GM18520 (cell line): Measurements from ENCODE around the gene GREM1.

Experiments used
- ATAC-seq: cut with Tn5 transposase; IDR thresholded peaks from one replicate; pipeline ENCODE4 v1.9.1; 2021; ENCODE audit not compliant: unreplicated experiment

Gene GREM1

GRCh38 chr15:32729700-32730395 is 12.0 kb downstream of the GREM1 start:
- no peak for ATAC-seq

GRCh38 chr15:32730677-32731654 is 13.2 kb downstream of the GREM1 start:
- no peak for ATAC-seq

DNA sequence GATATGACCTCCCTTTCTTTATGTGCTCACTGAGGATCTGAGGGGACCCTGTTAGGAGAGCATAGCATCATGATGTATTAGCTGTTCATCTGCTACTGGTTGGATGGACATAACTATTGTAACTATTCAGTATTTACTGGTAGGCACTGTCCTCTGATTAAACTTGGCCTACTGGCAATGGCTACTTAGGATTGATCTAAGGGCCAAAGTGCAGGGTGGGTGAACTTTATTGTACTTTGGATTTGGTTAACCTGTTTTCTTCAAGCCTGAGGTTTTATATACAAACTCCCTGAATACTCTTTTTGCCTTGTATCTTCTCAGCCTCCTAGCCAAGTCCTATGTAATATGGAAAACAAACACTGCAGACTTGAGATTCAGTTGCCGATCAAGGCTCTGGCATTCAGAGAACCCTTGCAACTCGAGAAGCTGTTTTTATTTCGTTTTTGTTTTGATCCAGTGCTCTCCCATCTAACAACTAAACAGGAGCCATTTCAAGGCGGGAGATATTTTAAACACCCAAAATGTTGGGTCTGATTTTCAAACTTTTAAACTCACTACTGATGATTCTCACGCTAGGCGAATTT is 14.9 kb downstream of the GREM1 start:
- no peak for ATAC-seq

GRCh38 chr15:32733281-32733680 is 15.5 kb downstream of the GREM1 start:
- ATAC-seq: no peak

- no peak for ATAC-seq
These were observed 18.3 kb downstream of the GREM1 start for GRCh38 chr15:32735989-32736700.

GRCh38 chr15:32736701-32737061 is 18.9 kb downstream of the GREM1 start:
- no peak for ATAC-seq

GRCh38 chr15:32737304-32737703 is 19.5 kb downstream of the GREM1 start:
- ATAC-seq: no peak

DNA sequence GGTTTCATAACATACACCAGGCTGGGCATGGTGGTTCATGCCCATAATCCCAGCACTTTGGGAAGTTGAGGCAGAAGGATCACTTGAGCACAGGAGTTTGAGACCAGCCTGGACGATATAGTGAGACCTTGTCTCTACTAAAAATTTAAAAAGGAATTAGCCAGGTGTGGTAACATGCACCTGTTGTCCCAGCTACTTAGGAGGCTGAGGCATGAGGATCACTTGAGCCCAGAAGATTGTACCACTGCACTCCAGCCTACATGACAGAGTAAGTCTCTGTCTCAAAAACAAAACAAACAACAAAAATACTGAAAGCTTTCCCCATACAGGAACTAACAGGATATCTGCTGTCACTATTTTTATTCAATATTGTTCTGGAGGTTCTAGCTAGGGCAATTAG is 20.9 kb downstream of the GREM1 start:
- no peak for ATAC-seq

DNA sequence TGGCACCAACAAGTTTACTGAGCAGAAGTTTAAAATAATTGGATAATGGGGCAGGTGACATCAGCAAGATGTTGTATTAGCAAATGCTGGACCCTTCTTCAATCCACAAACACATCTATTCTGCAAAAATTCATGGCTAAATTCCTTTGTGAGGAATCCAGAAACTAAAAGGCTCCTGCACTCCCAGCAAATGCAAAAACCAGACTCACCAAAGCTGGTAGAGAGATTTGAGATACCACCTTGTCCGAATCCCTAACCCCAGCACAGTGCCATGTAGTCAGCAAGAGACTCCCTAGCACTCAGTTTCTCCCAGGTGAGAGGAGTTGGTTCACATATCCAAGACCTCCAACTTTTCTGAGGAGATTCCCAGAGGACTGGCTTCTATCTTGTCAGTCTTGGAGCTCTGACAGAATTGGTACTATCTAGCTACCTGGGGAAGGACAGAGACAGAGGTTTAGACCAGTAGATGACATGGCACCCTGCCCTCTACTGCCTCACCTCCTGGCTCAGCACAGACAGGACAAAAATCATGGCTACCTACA is 21.8 kb downstream of the GREM1 start:
- no peak for ATAC-seq

DNA sequence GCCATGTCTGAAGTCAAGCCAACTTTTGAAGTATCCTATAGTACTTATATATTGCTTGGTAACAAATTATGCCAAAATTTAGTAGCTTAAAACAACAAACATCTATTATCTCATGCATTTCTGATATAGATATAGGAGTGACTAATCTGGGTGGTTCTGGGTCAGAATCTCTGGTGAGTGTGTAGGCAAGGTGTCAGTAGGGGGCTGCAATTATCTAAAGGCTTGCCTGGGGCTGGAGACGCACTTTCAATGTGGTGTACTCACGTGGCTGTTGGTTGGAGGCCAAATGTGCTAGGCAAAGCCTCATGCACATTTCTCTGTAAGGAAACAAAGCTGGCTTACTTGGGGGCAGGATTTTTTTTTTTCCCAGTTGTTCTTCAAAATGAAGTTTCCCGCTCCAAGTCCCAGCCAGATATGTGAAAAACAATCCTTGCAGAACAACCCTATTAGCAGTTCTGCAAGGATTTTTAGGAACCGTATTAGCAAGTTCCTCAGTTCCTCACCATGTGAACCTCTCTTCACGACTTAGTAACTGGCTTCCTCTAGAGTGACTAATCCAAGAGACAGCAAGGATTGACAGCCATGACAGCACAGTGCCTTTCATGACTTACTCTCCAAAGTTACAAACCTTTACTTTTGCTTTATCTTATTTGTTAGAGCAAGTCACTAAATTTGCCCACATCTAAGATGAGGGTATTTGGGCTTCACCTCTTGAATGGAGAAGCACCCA is 25.8 kb downstream of the GREM1 start:
- ATAC-seq: no peak

- no peak for ATAC-seq
These were observed 28.5 kb downstream of the GREM1 start for GRCh38 chr15:32746116-32746857.

DNA sequence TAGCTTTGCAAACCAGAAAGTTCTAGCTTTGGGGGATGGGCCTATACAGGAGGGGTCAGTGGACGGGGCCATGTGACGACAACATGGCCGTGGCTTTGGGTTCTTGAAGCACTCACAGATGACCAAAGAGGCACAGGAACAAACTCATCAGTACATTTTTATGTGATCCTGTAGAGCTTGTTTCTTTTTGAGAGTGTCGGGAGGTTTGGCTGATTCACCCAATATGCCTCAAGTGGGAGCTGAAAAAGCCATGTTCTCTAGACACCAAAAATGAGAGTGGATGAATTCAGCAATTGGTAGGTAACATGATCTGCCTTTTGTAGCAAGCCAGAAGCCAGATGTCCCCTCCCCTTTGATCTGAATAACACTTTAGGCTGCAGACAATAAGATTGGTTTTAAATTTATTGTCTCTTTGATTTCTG is 30.1 kb downstream of the GREM1 start:
- no peak for ATAC-seq

DNA sequence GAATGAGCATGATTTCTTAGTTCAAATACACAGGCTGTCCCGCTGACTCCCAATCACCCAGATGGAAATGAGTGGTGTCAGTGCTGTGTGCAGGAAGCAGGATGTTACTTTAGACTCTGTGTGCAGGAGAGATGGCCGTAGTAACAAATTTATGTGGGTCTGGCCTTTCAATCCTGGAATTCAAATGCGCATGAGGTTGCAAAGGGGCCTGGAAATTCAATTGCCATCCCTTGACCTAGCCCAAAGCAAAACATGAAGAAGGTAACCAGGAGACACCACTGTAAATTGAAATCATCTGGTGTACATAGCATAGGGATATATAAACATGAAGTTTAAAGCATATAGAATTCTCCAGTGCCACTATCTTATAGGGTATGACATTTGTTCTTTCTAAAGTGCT is 33.2 kb downstream of the GREM1 start:
- no peak for ATAC-seq

DNA sequence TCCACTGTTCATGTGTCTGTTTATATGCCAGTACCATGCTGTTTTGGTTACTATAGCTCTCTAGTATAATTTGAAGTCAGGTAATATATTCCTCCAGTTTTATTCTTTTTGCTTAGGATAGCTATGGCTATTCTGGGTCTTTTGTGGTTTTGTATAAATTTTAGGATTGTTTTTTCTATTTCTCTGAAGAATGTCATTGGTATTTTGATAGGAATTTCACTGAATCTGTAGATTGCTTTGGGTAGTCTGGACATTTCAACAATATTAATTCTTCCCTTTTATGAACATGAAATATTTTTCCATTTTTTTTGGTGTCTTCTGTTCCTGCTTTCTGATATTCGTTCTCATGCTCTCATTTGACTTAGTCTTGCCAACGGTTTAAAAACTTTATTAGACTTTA is 39.6 kb downstream of the GREM1 start:
- no peak for ATAC-seq

- ATAC-seq: no peak
These were observed 45.5 kb downstream of the GREM1 start for GRCh38 chr15:32763295-32763694.

DNA sequence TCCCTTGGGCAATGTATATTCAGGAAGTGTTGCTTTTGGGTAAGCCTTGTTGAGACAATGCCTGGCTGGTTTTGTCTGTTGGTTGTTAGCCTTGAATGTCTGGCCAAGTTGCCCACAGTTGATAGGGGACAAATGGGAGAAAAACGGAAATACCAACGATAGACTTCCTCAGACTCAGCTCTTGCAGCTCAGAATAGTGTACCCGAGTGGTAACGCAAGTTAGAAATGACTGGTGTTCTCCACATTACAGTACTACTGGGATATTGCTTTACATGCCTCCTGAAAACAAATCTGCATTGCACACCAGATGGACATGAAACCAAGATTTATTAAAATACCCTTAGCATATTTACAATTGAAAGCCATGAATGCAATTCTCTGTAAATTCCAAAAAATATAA is 47.4 kb downstream of the GREM1 start:
- ATAC-seq: no peak

DNA sequence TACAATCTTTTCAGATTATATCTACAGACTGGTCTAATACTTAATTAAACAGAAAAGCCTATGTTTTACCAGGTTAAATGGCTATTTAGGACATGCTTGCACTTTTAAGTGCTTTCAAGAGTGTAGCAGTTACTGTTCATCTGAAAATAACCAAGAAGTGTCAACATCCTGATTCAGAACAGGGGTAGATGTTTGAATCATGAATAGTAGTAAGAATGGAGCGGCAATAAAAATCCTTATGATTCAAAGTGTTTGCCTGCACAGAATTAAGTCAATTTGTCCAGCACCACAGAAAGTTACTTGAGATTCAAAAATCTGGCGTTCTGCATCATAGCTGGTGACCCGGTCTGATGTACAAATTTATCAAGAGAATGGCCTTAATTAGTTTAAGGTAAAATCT is 48.3 kb downstream of the GREM1 start:
- no peak for ATAC-seq

DNA sequence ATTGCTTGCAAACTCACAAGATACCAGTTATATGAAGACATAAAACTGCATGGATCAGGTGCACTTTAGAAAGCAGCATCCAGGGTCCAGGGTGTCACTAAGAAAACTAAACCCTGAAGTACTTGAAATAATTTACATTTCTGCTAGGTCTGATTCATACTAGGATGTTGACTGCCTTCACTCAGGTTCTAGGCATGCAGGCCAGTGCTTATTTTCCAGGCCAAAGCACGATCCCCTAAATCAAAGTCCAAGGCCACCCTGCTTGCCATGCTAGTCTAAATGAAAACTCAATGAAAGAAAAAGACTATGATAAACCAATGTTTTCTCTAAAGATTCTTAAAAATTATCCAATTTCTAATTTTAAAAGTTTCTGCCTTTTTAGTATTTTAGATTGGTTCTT is 49.4 kb downstream of the GREM1 start:
- ATAC-seq: no peak

GRCh38 chr15:32774022-32774421 is 56.2 kb downstream of the GREM1 start:
- ATAC-seq: no peak

GRCh38 chr15:32775103-32775502 is 57.3 kb downstream of the GREM1 start:
- ATAC-seq: no peak
